K562 (cell line): ENCODE results near the gene APOO. TPM values are rescaled to one million over a fixed set of nuclear protein-coding genes. Genes with fewer than 3 reads are reported as not detected.

Experiments
- CHAMP1 ChIP-seq: fragments of 450-650 bp; IDR thresholded peaks from 2 replicates; pipeline ENCODE4 v1.6.1; 2016; ENCODE audit warnings: mild to moderate bottlenecking
- NCOA2 ChIP-seq, 2 experiments: fragments of 450-650 bp; IDR thresholded peaks; 2 replicates each; pipeline ENCODE4 v1.6.1; 2018; ENCODE audit warnings: mild to moderate bottlenecking in 2 of 2, moderate library complexity in 1 of 2; ENCODE audit not compliant: partially characterized antibody in 2 of 2
- POLR2G ChIP-seq: fragments of 200-400 bp; formaldehyde crosslinking; IDR thresholded peaks from 2 replicates; pipeline ENCODE4 v1.6.1; 2017; ENCODE audit warnings: low read depth, mild to moderate bottlenecking, antibody characterized with exemption, low read length, moderate library complexity
- RBM39 ChIP-seq: fragments of 200-400 bp; formaldehyde crosslinking; optimal IDR thresholded peaks from 2 replicates; pipeline ENCODE3; 2018; ENCODE audit warnings: low read depth, low read length
- REST ChIP-seq, 2 experiments: fragments of 450-650 bp; formaldehyde crosslinking in 1 of 2; IDR thresholded peaks; 2 replicates each; pipeline versions ENCODE4 v1.4.0 to v1.6.1; 2014 to 2020; ENCODE audit warnings: mild to moderate bottlenecking in 2 of 2, borderline replicate concordance in 1 of 2, low read depth in 1 of 2
- TSC22D4 ChIP-seq: fragments of 450-650 bp; IDR thresholded peaks from 2 replicates; pipeline ENCODE4 v1.6.1; 2016; ENCODE audit warnings: missing genetic modification characterization, missing biosample characterization, control low read depth
- polyA plus RNA-seq, 8 experiments: library from polyadenylated mRNA; depleted of rRNA in 4 of 8; stranded (reverse) in 5 of 8; unstranded in 3 of 8; fragments of >200 nt; fragmentation: Nextera tagmentation in 2 of 8; fragmentation: Illumina TruSeq in 1 of 8; extraction: Ambion mirVana in 2 of 8; extraction: Trizol in 1 of 8; gene quantifications; 2 replicates each; pipeline versions ENCODE4 v1.2.1 to v1.2.3, GENCODE V29; 2011 to 2014; ENCODE audit warnings: inconsistent platforms in 1 of 8, missing spikeins in 1 of 8
- total RNA-seq, 7 experiments: library from RNA; depleted of rRNA in 6 of 7; stranded (reverse); fragments of >200 nt in 6 of 7; fragmentation: Illumina TruSeq in 2 of 7; extraction: Trizol in 2 of 7; gene quantifications; 2 replicates each; pipeline versions ENCODE4 v1.2.1 to v1.2.3, GENCODE V29; 2011 to 2021; ENCODE audit warnings: low replicate concordance in 1 of 7

Gene APOO
- total and polyA plus RNA-seq, 9 of the 15 experiments (the other 6 are each of a cell fraction or from before 2014, with no cell fraction given) = 37.3 to 76.4 (median 60.8) TPM

- TF ChIP-seq REST (IDR thresholded peaks at IDR 0.05; ENCODE audit: borderline replicate concordance) = no peak
- no peak for TF ChIP-seq REST (CRISPR knock-in tag; IDR thresholded peaks at IDR 0.05; ENCODE audit: low read depth)
- no peak for TF ChIP-seq RBM39
- TF ChIP-seq NCOA2 (IDR thresholded peaks at IDR 0.05; ENCODE audit: partially characterized antibody in 2 of 2) = no peak
- TF ChIP-seq TSC22D4 = no peak
- TF ChIP-seq POLR2G = no peak
- TF ChIP-seq CHAMP1 = no peak
Measured at GRCh38 chrX:23811108-23811651, 96.6 kb downstream of the APOO start (continued).
